GM18508 (cell line): ENCODE results near the gene RBKS.
"Not testable (repeated sequence)": the region's sequence is repeated elsewhere in the genome, so short reads cannot be mapped to it uniquely, and the experiment has no call there.

Experiments
- ATAC-seq: cut with Tn5 transposase; IDR thresholded peaks from one replicate; pipeline ENCODE4 v1.9.1; 2021; ENCODE audit warnings: moderate number of reproducible peaks; ENCODE audit not compliant: insufficient read depth, unreplicated experiment

RBKS gene

DNA sequence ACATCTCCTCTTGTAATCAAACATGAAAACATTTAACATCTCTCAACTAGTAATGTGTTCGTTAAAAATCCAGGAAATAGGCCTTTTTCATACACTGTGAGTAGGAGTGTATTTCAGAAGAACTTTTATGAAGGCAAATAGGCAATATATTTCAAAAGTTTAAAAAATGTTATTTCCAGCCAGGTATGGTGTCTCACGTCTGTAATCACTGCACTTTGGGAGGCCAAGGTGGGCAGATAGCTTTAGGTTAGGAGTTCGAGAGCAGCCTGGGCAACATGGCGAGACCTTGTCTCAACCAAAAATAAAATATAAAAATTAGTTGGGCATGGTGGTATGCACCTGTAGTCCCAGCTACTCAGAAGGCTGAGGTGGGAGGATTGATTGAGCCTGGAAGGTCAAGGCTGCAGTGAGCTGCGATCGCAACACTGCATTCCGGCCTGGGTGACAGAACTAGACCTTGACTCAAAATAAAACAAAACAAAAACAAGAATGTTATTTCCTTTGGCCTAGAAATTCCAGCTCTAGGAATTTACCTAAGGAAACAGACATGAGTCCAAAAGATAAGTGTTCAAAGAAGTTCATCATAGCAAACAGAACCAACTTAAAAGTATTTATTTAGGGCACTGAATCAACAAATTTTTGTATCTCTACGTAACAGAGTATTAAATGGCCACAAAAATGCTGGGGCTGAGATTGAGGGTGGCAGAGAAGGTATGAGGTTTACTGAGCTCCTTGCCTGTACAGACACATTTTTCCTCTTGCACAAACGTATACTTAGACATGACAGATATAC lies 14.9 kb downstream of the RBKS start:
- ATAC-seq: no peak

DNA sequence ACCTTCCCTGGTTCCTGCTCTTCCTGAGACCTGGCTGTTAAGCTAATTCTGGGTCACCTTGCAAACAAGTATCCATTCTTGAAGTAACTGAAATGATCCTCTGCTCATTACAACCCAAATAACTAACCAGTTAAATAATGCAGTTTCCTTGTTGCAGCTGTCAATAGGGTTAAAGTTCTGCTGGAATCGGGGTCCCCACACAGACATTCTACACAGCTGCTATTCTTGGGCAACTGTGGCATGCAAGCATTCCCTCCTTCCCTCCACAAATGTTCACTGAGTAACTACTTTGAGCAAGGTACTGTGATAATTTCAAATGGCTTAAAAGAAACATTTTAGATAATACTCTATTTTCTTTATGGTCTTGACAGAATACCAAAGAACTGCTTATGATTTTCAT lies 17.1 kb downstream of the RBKS start:
- no peak for ATAC-seq

DNA sequence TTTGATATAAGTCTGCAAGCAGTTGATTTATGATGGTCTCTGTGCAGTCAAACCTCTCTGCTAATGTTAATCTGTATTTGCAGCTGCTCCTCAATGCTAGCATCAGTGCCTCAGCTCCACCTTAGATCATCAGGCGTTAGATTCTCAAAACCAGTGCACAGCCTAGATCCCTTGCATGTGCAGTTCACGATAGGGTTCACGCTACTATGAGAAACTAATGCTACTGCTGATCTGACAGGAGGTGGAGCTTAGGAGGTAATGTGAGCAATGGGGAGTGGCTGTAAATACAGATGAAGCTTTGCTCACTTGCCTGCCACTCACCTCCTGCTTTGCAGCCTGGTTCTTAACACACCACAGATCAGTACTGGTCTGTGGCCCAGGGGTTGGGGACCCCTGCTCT lies 18.4 kb downstream of the RBKS start:
- ATAC-seq: no peak

- no peak for ATAC-seq
These were observed 19.5 kb downstream of the RBKS start for GRCh38 chr2:27870724-27871123.

- ATAC-seq: no peak
These were observed 20.4 kb downstream of the RBKS start for GRCh38 chr2:27869763-27870162.

DNA sequence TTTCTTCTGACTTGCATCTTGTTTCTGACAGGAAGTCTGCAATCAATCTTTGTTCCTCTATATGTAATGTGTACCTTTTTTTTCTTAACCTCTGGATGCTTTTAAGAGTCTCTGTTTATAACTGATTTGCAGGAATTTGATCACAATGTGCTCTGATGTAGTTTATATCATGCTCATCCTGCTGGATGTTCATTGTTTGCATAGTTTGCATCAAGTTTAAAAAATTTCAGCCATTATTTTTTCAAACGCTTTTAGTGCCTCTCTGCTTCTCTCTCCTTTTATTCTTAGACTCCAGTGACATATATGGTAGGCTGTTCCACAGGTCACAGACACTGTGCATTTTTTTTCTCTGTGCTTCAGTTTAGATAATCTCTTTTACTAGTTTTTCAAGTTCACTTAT lies 23.9 kb downstream of the RBKS start:
- no peak for ATAC-seq

- ATAC-seq: not testable (repeated sequence)
These were observed 26.2 kb downstream of the RBKS start for GRCh38 chr2:27863955-27864354.

- ATAC-seq: no peak
These were observed 27.0 kb downstream of the RBKS start for GRCh38 chr2:27863146-27863545.

- no peak for ATAC-seq
These were observed 30.1 kb downstream of the RBKS start for GRCh38 chr2:27860111-27860510.

DNA sequence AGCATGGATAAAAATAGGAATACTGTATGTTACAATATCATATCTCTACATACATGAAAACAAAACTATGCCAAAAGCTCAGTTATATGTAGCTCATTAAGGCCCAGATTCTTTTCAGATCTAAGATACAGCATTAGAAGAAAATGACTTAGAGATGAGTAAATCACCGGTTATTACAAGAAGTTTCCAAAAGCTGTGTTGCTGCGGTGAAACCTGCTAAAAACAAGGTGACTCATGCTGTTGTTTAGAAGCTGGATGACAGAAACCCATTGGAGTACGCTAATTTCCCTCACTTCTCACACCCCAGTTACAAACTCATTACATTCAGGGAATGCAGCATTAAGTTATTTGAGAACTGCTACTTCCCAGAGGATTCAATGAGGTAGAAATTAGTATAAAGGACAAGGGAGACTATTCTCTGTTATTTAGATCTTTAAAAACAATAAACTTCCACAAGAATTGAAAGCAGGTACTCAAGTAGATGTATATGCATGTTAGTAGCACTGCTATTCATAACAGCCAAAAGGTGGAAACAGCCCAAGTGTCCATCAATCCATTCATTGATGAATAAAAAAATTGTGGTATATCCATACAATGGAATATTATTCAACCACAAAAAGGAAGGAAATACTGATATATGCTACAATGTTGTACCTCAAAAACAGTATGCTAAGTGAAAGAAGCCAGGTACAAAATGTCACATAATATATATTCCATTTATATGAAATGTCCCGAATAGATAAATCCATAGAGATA lies 32.6 kb downstream of the RBKS start:
- ATAC-seq: no peak

DNA sequence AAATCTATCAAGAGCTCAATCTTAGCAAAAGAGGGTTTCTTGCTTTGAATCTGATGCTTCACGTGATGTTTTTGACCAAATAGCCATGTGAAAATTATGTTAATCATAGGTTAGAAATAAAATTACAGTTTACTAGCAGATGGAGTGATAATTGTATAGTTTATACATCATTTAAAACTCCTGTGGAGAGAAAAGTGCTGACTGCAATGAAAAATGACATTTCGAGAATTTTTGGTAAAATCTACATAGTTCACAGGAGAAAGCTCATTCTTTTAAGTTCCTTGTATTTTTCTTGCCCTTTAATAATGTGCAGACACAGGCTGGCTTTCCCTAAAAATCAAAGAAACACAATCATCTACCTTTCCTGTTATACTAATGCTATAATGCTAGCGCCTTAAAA lies 33.2 kb downstream of the RBKS start:
- ATAC-seq: no peak

- ATAC-seq: no peak
These were observed 33.8 kb downstream of the RBKS start for GRCh38 chr2:27856386-27856785.

GRCh38 chr2:27855476-27855875 lies 34.7 kb downstream of the RBKS start:
- no peak for ATAC-seq

GRCh38 chr2:27854229-27854862 lies 35.8 kb downstream of the RBKS start:
- ATAC-seq: no peak

DNA sequence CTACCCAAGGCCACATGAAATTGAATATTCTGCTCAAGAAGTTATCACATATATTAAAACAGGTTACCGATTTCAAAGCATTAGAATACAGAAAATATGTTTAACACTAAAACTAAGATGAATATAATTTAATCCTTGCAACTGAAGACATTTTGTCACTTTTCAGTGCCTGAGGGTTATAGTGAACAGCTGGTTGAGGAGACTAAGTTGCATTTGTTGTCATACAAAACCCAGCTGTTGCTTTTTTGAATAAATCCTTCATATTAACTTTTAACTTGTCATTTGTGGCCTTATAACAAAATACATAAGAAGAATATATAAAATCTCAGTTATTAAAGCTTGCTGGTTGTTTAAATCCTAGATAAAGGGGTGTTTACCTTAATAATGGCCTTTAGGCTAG lies 37.5 kb downstream of the RBKS start:
- ATAC-seq: no peak

- ATAC-seq: no peak
These were observed 40.5 kb downstream of the RBKS start for GRCh38 chr2:27849558-27850205.

- ATAC-seq: no peak
These were observed 42.9 kb downstream of the RBKS start for GRCh38 chr2:27847333-27847732.

- ATAC-seq: no peak
These were observed 45.3 kb downstream of the RBKS start for GRCh38 chr2:27844821-27845255.

- ATAC-seq: no peak
These were observed 46.2 kb downstream of the RBKS start for GRCh38 chr2:27843992-27844391.

- no peak for ATAC-seq
These were observed 47.3 kb downstream of the RBKS start for GRCh38 chr2:27842894-27843293.
